ENCODE measurements around the gene FERMT3. TPM values are rescaled to one million over a fixed set of nuclear protein-coding genes. Genes with fewer than 3 reads are reported as not detected.
A peak's percentile ranks its signal among the peaks of the same experiment; 100 is the strongest.

FERMT3 gene
- polyA plus RNA-seq, 3 donors = 289 to 421 (median 310) TPM

DNA sequence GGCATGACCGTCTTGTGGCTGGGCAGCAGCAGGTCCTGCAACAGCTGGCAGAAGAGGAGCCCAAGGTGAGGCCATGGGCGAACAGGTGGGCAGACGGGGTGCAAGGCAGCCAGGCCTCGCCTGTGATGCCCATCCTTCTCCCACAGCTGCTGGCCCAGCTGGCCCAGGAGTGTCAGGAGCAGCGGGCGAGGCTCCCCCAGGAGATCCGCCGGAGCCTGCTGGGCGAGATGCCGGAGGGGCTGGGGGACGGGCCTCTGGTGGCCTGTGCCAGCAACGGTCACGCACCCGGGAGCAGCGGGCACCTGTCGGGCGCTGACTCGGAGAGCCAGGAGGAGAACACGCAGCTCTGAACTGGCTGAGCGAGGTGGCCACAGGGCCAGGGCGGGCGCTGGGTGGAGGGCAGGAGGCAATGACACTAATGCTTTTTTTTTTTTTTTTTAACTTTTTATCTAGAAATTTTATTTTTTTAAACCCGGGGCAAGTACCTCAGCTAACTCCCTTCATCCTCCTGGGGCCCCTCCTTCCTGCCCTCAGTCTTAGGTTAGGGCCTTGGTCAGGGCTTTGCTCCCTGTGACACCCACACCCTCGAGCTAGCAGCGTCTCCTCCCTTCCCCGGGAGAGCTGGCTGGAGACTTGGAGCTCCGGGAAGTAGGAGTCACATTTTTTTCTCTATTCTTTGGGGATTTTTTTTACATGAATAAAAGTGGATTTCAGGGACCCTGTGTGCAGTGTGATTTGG lies 60.9 kb downstream of the FERMT3 start:
- Histone ChIP-seq H3K36me3 (replicated peaks in 1 of 2; ENCODE audit: control insufficient read depth in 1 of 2, insufficient read depth in 2 of 2, low read length in 2 of 2) (peaks cover 42% of the 10 kb centered on the region in 2 donors), H3K9me3 (replicated peaks in 1 of 2; ENCODE audit: control insufficient read depth in 1 of 2, insufficient read depth in 1 of 2, low read length in 2 of 2) (no peaks in the 10 kb centered on the region), H3K4me3 (replicated peaks in 1 of 3; ENCODE audit: low read depth in 2 of 3, low read length in 3 of 3) (peak overlapping the region in 1 of 3 experiments; percentile 95), H3K9ac (ENCODE audit: insufficient read depth, low read length, poor library complexity, severe bottlenecking) (no peak overlapping the region), H3K79me2 (ENCODE audit: insufficient read depth, low read length) (peaks cover 8% of the 10 kb centered on the region), H2AFZ (ENCODE audit: insufficient read depth, low read depth, low read length, poor library complexity, severe bottlenecking) (peak overlapping the region; percentile 36), H3K27ac (ENCODE audit: low read depth in 1 of 2, low read length in 2 of 2) (peak overlapping the region; percentile 84 to 97), H3K4me2 (replicated peaks; ENCODE audit: extremely low read depth, low read length, poor library complexity, severe bottlenecking) (peak overlapping the region; percentile 89), H3K4me1 (ENCODE audit: control insufficient read depth in 1 of 2, insufficient read depth in 2 of 2, low read length in 2 of 2) (peaks cover 29 to 34% of the 10 kb centered on the region in 2 donors), H3K27me3 (ENCODE audit: control insufficient read depth in 2 of 2, insufficient read depth in 2 of 2, low read length in 2 of 2) (no peaks in the 10 kb centered on the region), H4K20me1 (ENCODE audit: insufficient read depth, low read length) (no peaks in the 10 kb centered on the region)
- Mint-ChIP-seq H3K4me1 (peaks cover 29% of the 10 kb centered on the region), H3K9me3 (no peaks in the 10 kb centered on the region), H3K27me3 (ENCODE audit: low read depth in 3 of 3) (no peaks in the 10 kb centered on the region), H3K36me3 (peaks cover 32 to 43% of the 10 kb centered on the region in 2 donors), H3K4me3 (peak overlapping the region in 1 of 2 donors; percentile 98), H3K27ac (peak overlapping the region; percentile 96 to 99 (median 98))
- TF ChIP-seq, protein P1, sequence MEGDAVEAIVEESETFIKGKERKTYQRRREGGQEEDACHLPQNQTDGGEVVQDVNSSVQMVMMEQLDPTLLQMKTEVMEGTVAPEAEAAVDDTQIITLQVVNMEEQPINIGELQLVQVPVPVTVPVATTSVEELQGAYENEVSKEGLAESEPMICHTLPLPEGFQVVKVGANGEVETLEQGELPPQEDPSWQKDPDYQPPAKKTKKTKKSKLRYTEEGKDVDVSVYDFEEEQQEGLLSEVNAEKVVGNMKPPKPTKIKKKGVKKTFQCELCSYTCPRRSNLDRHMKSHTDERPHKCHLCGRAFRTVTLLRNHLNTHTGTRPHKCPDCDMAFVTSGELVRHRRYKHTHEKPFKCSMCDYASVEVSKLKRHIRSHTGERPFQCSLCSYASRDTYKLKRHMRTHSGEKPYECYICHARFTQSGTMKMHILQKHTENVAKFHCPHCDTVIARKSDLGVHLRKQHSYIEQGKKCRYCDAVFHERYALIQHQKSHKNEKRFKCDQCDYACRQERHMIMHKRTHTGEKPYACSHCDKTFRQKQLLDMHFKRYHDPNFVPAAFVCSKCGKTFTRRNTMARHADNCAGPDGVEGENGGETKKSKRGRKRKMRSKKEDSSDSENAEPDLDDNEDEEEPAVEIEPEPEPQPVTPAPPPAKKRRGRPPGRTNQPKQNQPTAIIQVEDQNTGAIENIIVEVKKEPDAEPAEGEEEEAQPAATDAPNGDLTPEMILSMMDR (IDR thresholded peaks at IDR 0.05) = no peak
- no peak for DNase-seq
- WGBS (ENCODE audit: insufficient coverage) = 96% methylated on average over 11 of the region's 27 CpGs
- intact Hi-C loops (cut with micrococcal nuclease) = loop anchor here in 1 of 2 donors (5.0 kb wide), 1 partner anchor 35 kb away; the partner anchor contains the start of gene CATSPERZ

DNA sequence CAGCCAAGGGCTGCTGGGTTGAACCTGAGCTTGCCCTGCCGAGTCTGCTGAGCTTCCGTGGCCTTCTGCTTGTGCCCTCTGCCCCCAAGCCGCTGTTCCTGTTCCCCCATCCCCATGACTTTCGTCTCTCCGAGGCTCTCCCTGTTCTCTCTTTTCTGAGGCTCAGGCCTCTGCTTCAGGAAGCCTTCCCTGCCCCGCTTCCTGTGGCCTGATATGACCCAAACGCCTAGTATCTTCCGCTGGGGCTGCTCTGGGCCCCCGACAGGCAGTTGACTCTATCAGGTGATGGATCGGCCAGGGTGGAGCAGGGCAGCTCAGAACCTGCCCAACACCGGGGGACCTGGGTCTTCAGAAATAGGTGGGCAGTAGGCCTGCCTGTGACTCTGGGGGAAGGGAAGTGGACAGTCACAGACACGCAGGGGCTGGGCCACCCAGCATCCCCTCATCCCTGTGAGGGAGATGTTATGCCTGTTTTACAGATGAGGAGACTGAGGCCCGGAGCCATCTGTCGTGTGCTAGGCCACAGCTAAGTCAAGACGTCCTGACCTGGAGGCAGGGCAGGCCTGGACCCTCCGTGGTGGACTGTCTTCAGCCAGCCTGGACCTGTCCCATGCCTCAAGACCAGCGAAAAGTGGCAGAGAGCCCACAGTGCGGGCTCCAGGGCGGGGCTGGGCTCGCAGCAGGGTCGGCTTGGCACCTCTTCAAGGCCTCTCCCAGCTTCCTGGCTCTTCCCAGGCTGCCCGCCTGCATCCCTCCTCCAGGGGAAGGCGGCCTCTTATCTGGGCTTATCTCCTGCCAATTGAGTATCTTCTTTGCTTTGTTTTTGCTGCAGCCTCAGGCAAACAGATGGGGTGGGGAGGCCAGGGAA lies 61.7 kb downstream of the FERMT3 start:
- peak in 2 of 3 donors; percentile 38 to 49 for DNase-seq

More for the DNA sequence above, 61.7 kb downstream of the FERMT3 start:
- Histone ChIP-seq H3K27ac (ENCODE audit: low read depth in 1 of 2, low read length in 2 of 2) (peak overlapping the region; percentile 84 to 97), H3K9me3 (replicated peaks in 1 of 2; ENCODE audit: control insufficient read depth in 1 of 2, insufficient read depth in 1 of 2, low read length in 2 of 2) (no peaks in the 10 kb centered on the region), H3K9ac (ENCODE audit: insufficient read depth, low read length, poor library complexity, severe bottlenecking) (peak overlapping the region; percentile 94), H3K4me2 (replicated peaks; ENCODE audit: extremely low read depth, low read length, poor library complexity, severe bottlenecking) (peak overlapping the region; percentile 89), H3K36me3 (replicated peaks in 1 of 2; ENCODE audit: control insufficient read depth in 1 of 2, insufficient read depth in 2 of 2, low read length in 2 of 2) (peaks cover 33 to 34% of the 10 kb centered on the region in 2 donors), H3K4me3 (replicated peaks in 1 of 3; ENCODE audit: low read depth in 2 of 3, low read length in 3 of 3) (peak overlapping the region; percentile 61 to 95 (median 67)), H4K20me1 (ENCODE audit: insufficient read depth, low read length) (no peaks in the 10 kb centered on the region), H3K79me2 (ENCODE audit: insufficient read depth, low read length) (peaks cover 8% of the 10 kb centered on the region), H3K4me1 (ENCODE audit: control insufficient read depth in 1 of 2, insufficient read depth in 2 of 2, low read length in 2 of 2) (peaks cover 29 to 34% of the 10 kb centered on the region in 2 donors), H3K27me3 (ENCODE audit: control insufficient read depth in 2 of 2, insufficient read depth in 2 of 2, low read length in 2 of 2) (no peaks in the 10 kb centered on the region), H2AFZ (ENCODE audit: insufficient read depth, low read depth, low read length, poor library complexity, severe bottlenecking) (peak overlapping the region; percentile 85)
- WGBS (ENCODE audit: insufficient coverage) = 18% methylated on average over 20 of the region's 23 CpGs
- Mint-ChIP-seq H3K36me3 (peaks cover 24 to 35% of the 10 kb centered on the region in 2 donors), H3K9me3 (no peaks in the 10 kb centered on the region), H3K27ac (peak overlapping the region; percentile 96 to 99 (median 98)), H3K27me3 (ENCODE audit: low read depth in 3 of 3) (no peaks in the 10 kb centered on the region), H3K4me1 (peaks cover 29% of the 10 kb centered on the region), H3K4me3 (peak overlapping the region; percentile 94 to 98)
- TF ChIP-seq, protein P1 (IDR thresholded peaks at IDR 0.05) = no peak
- intact Hi-C loops (cut with micrococcal nuclease) = loop anchor here (2.0 to 5.0 kb wide), 2 partner anchors 15 to 34 kb away; partner anchors contain the start of gene CATSPERZ (in 1 of the 2)

All from CD14-positive monocyte (primary cell).